Measurements from ENCODE around the gene AKAP17A.

Gene AKAP17A

GRCh38 chrX:1596676-1597344 lies 5.4 kb downstream of the AKAP17A start:
- TF ChIP-seq, protein P1, sequence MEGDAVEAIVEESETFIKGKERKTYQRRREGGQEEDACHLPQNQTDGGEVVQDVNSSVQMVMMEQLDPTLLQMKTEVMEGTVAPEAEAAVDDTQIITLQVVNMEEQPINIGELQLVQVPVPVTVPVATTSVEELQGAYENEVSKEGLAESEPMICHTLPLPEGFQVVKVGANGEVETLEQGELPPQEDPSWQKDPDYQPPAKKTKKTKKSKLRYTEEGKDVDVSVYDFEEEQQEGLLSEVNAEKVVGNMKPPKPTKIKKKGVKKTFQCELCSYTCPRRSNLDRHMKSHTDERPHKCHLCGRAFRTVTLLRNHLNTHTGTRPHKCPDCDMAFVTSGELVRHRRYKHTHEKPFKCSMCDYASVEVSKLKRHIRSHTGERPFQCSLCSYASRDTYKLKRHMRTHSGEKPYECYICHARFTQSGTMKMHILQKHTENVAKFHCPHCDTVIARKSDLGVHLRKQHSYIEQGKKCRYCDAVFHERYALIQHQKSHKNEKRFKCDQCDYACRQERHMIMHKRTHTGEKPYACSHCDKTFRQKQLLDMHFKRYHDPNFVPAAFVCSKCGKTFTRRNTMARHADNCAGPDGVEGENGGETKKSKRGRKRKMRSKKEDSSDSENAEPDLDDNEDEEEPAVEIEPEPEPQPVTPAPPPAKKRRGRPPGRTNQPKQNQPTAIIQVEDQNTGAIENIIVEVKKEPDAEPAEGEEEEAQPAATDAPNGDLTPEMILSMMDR (IDR thresholded peaks at IDR 0.05), result no peak
- no peak for TF ChIP-seq ZFX (IDR thresholded peaks at IDR 0.05; ENCODE audit: borderline replicate concordance)
- no peak overlapping the region for H3K27ac ChIP-seq

- H3K27ac ChIP-seq, result no peak overlapping the region
- TF ChIP-seq, protein P1 (IDR thresholded peaks at IDR 0.05), result no peak
- no peak for TF ChIP-seq ZFX (IDR thresholded peaks at IDR 0.05; ENCODE audit: borderline replicate concordance)
Observed at GRCh38 chrX:1597345-1598020, 6.1 kb downstream of the AKAP17A start.

DNA sequence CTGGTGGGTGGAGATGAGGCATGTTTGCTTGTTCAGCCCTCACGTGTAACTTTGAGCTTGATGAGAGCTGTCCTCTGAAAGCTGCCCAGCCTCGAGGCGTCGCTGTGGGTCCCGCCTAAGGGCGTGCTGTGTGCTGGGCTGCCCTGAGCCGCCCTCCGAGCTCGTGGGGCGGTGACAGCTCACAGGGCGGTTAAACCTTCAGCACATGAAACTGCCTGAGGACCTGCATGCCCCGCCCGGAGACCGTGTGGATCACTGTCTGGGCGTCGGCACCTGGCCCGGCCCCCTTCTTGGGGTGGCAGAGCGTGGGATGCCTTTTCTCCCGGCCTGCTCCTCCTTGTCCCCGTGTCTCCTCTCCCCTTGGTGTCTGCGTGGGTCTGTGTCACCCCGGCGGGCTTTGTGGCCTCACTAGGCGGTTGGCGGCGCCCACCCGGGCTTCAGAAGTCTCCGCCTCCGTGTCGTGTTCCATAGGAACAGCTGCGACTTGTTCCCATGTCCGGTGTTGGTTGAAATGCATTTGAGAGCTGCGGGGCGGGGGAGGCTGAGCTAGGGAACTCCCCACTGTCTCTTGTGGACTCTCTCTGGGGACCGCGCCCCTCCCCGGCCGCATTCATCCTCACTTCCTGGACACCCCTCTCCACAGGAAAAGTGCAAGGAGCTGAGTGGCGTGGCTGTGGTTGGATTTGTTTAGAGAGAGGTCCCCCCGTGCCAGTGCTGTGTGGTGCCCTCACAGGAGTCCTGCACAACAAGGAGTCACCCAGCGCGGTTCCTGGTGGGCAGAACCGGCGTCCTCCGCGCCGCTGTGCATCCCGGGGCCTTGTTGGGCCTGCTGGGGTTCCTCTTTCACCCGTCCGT lies 6.8 kb downstream of the AKAP17A start:
- no peak for TF ChIP-seq ZFX (IDR thresholded peaks at IDR 0.05; ENCODE audit: borderline replicate concordance)
- TF ChIP-seq, protein P1 (IDR thresholded peaks at IDR 0.05), result no peak
- H3K27ac ChIP-seq, result no peak overlapping the region

GRCh38 chrX:1598876-1599790 lies 7.7 kb downstream of the AKAP17A start:
- TF ChIP-seq, protein P1 (IDR thresholded peaks at IDR 0.05), result no peak
- TF ChIP-seq ZFX (IDR thresholded peaks at IDR 0.05; ENCODE audit: borderline replicate concordance), result no peak
- H3K27ac ChIP-seq, result no peak overlapping the region

DNA sequence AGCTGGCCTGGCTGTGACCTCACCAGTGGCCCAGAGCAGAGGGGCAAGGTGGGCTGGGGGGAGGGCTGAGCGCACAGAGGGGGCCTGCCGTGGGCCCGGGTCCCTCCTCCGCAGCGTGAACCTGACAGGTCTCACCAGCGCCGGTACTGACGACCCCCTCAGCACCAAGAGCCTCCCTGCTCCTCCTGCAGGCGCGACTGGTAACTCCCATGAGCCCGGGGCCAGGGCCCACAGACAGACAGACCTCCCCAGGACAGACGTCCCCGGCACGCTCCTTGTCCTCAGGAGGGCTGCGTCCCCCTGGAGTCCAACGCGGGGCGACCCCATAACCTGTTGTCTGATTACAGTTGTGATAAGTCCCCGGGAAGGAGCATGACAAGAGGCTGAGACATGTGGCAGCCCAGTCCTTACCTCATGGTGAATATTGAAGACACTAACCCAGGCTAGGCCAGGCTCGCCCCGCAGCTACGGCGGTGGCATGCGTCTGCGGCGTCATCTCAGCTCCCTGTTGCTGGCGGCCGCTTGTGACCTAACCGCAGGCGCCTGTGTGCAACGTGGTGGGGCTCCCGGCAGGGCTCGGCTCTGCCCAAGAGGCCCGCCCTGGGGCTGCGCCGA lies 8.5 kb downstream of the AKAP17A start:
- TF ChIP-seq, protein P1 (IDR thresholded peaks at IDR 0.05), result no peak
- TF ChIP-seq ZFX (IDR thresholded peaks at IDR 0.05; ENCODE audit: borderline replicate concordance), result no peak
- H3K27ac ChIP-seq, result no peak overlapping the region

- TF ChIP-seq ZFX (IDR thresholded peaks at IDR 0.05; ENCODE audit: borderline replicate concordance), result no peak
- TF ChIP-seq, protein P1 (IDR thresholded peaks at IDR 0.05), result no peak
- no peak overlapping the region for H3K27ac ChIP-seq
Observed at GRCh38 chrX:1600406-1601050, 9.1 kb downstream of the AKAP17A start.

Data from 22Rv1 (cell line).